Stimulated activated CD8-positive, alpha-beta memory T cell treated with anti-CD3 and anti-CD28 coated beads, Interleukin-2, amount 100 ng/mL, for 48 hours (primary cell): ENCODE data around the gene TEAD2.
A peak's percentile ranks its signal among the peaks of the same experiment; 100 is the strongest.
"Not testable (repeated sequence)": the region's sequence is repeated elsewhere in the genome, so short reads cannot be mapped to it uniquely, and the experiment has no call there.

Experiments
- DNase-seq, 2 donors: peaks; one replicate each; pipeline ENCODE4 v3.0.0-alpha.2; 2020; ENCODE audit warnings: low read depth in 2 of 2

The TEAD2 gene

DNA sequence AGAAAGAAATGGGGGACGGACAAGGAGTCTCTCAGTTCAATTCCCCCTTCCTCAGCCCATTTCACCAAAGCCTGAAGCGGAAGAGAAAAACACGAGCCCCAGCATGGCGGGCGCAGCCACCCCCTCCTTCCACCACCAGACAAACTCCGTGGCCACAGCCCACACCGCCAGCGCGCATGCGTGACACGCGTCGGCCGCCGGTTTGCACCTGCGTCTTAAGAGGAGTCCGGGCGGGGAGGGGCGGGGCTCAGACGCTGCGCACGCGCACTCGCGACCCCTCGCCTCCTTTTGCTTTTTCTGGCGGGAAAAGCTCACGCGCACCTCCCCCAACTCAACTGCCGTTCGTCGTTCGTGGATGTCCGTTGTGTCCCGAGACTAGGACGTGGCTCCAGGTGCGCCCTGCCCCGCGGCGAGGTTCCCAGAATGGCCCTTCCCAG, 25.7 kb upstream of the TEAD2 start, which contains the start of gene KASH5:
Gene KASH5, plus strand, starts transcription at position 314 of the 437 bp plus-strand sequence. CDS start 2,635 bp downstream, outside the sequence.
- DNase-seq, result peak; percentile 72 to 90

- DNase-seq, result no peak
Observed at GRCh38 chr19:49383599-49383998, 21.4 kb upstream of the TEAD2 start.

DNA sequence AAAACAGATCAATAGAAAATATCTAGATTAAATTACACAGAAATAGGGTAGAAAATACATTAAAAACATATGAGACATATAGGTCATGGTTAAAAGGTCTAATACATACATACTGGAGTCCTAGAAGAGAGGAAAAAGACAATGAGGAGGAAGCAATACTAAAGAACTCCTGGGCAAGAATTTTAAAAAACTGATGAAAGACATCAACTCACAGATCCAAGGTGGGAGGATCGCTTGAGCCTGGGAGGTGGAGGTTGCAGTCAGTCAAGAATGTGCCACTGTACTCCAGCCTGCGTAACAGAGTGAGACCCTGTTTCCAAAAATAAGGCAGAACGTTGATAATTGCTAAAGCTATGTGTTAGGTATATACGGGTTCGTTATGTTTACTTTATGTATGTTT, 20.4 kb upstream of the TEAD2 start:
- no peak for DNase-seq

- no peak for DNase-seq
Observed at GRCh38 chr19:49380391-49380790, 18.2 kb upstream of the TEAD2 start.

DNA sequence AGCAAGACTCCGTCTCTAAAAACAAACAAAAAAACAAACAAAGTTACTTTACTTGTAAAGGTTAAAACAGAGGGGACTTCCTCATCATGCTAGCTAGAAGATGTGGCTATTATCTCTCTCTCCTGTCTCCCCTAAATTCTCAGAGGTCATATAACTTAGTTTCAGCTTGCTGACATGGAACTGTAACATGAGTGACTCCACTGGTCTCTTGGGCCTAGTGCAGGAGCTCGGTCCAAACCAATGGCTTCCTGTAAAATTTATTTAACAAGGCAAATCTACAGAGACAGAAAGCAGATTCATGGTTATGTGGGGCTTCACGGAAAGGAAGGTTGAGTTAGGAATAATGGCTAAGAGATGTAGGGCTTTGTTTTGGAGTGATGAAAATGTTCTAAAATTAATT, 16.3 kb upstream of the TEAD2 start:
- DNase-seq, result no peak

DNA sequence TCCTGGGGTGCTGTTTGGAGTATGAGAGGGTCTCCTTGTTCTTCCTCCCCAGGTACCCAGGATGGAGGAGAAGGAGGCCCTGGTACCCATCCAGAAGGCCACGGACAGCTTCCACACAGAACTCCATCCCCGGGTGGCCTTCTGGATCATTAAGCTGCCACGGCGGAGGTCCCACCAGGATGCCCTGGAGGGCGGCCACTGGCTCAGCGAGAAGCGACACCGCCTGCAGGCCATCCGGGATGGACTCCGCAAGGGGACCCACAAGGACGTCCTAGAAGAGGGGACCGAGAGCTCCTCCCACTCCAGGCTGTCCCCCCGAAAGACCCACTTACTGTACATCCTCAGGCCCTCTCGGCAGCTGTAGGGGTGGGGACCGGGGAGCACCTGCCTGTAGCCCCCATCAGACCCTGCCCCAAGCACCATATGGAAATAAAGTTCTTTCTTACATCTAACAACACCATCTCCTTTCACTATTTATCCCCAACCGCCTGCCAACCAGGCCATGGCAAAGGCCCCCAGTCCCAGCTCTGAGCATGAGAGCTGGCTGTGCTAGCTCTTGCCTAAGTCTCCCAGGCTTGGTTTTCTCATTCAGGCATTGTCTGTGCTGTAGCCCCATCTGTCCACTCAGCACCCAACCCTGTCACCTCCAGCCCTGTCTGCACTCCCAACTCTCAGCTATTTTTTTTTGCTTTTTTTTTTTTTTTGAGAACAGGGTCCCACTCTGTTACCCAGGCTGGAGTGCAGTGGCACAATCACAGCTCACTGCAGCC, 12.6 kb upstream of the TEAD2 start:
- DNase-seq, result no peak

GRCh38 chr19:49373174-49373573, 11.0 kb upstream of the TEAD2 start:
- DNase-seq, result not testable (repeated sequence)

DNA sequence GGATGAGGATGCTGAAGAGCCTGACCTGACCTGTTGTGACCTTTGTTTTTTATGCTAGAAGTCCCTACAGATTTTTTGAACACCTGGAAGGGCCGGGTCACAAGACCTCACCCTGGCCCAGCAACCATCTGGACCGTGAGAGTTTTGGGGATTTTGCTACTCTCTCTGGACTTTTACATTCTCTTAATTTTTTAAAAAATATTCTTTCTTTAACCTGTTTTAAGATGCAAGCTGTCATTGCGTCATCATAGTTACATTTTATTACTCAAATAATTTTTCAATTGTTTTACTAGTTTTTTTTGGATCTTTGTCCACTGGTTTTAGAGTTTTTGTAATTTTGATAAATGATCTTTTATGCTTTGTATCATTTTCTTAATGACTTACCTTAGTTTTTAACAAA, 9.0 kb upstream of the TEAD2 start:
- no peak for DNase-seq

DNA sequence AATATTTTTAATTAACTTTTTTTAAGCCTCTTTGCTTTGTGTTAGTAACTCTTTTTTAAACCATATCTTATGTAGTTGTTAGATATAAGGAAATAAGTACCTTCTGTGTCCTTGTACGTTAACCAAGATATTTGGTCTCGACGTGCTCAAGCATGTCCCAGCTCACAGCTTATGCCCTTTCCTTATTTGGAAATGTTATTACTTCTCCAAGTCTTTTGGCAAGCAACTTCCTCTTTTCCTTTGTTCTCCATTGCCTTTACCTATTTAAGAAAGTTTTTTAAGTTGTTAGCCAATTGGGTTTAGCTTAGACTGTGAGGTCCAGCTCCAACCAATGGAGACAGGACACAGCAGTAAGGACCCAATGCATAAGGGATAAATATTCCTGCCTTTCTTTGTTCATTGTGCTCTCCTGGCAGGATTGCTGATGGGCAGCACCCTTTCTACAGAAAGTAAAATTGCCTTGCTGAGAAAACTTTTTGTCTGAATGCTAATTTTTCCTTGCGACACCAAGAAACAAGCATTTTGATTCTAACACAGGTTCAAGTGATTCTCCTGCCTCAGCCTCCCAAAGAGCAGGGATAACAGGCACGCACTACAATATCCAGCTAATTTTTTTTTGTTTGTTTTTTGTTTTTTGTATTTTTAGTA, 6.6 kb upstream of the TEAD2 start:
- DNase-seq, result no peak

GRCh38 chr19:49366110-49366509, 3.9 kb upstream of the TEAD2 start:
- no peak for DNase-seq

- no peak for DNase-seq
Observed at GRCh38 chr19:49364083-49364737, 2.0 kb upstream of the TEAD2 start.

- peak; percentile 68 to 88 for DNase-seq
Observed at GRCh38 chr19:49363268-49364082, 1.3 kb upstream of the TEAD2 start, which contains the start of gene DKKL1. Gene DKKL1, plus strand, starts transcription at chr19:49363877. Its CDS starts 122 bp downstream, at chr19:49363999.

DNA sequence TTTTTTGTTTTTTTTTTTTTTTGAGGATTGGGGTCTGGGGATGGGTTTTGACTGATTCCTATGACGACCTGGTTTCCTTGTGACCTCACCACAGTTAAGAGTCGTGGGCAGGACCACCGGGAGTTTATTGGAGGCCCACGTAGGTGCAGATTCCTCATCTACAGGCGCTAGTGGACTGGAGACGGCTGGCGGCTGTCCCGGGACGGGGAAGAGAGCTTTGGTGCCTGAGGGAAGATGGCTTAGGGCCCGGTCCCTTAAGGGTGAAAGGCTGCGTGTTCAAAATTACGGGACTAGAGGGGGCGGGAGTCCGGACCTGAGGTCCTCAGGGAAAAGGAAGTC, 682 bp upstream of the TEAD2 start:
- DNase-seq, result no peak

DNA sequence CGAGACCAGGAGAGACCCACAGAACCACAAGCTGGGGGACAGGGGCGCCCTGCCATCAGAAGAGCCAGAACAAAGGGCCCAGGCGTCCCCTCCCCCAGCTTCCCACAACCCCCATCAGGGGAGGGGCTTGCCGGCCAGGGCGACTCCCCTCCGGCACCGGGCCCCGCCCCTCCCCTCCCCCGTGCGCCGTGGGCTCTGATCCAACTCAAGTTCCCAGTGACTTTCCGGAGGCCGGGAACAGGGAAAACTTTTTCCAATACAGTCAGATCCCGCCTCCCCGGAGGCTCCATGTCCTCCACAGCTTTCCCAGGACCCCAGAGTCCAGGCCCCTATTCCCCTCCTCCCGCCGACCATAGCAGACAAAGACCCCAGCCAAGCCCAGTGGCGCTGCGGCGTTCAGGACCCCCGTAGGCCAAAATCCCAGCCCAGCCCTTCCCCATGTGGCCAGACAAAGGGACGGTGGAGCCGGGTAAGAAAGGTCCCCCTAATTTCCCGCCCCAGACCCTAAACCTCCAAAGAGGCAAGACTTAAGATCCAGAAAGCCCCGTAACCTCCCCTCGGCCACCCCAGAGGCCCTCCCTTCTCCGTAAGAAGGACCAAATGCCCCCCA, 673 bp downstream of the TEAD2 start:
- no peak for DNase-seq

DNA sequence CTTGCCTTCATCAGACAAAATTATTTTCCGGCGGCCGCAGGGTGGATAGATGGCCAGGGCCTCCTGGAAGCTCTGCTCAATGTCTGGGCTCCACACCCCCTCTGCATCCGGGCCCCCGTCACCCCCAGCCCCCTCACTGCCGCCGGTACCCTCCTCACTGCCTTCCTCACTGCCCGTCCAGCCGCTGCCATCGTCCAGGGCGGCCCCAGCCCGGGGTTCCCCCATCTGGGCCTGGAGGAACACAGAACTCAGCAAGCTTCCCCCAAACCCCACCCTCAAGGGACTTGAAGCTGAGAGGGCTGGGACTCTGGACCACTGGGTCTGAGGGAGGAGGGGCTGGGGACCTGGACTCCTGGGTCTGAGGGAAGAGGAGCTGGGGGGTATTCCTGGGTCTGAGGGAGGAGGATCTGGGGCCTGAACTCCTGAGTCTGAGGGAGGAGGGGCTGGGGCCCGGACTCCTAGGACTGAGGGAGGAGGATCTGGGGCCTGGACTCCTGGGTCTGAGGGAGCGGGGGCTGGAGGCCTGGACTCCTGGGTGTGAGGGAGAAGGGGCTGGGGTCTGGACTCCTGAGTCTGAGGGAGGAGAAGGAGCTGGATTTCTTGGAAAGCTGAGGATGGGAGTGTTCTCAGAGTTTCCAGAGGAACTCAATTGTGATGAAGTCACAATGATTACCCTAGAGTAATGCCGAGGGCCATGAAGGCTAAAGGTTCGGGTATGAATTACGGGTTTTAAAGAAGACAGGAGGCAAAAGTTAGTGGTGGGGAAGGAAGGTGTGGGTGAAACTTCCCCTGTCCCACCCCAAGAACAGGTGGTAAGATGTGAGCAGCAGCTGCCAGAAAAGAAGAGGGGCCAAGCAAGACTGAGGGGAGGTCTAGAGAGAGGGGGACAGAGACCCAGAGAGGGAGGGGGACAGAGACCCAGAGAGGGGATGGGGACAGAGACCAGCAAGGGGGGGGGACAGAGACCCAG, 2.1 kb downstream of the TEAD2 start:
- DNase-seq, result no peak

DNA sequence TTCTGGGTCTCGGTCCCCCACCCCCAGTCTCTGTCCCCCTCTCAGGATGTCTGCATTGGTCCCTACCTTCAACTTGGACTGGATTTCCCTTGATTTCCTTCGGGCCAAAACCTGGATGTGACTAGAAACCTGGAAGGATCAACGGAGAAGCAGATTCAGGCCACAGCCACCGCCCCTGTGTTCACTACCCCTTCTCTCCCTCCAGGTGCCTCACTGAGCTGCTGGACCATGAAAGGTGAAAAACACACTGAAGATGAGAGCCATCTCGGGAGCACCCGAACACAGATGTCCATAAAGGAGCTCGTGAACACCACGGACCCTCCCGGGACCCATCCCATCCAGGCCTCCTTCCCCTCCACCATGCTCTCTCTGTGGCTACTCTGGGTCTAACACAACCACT, 5.0 kb downstream of the TEAD2 start:
- no peak for DNase-seq

GRCh38 chr19:49356382-49356781, 5.8 kb downstream of the TEAD2 start:
- DNase-seq, result no peak

DNA sequence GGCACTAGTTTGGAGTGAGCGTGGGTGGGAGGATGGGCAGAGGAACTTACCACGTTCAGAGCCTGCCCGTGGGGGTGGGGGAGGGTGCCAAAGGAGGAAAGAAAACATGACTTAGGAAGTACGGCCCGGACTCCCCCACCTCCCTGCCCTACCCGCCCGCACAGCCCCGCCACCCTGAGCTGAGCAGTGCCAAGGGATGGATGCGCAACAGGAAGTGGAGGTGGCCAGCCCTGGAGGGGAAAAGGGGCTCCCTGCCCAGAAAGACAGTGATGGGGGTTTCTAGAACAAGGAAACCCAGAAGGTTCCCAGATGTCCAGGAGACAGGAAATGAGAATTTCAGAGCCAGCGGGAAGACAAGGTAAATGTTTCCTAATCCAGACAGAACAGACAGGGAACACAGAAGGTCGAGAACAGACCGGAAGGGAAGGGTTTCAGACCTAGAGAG, 6.3 kb downstream of the TEAD2 start:
- DNase-seq, result no peak

- DNase-seq, result no peak
Observed at GRCh38 chr19:49349567-49349966, 12.6 kb downstream of the TEAD2 start.
